Measurements from ENCODE around the gene SCAMP2.
"Not testable (repeated sequence)": the region's sequence is repeated elsewhere in the genome, so short reads cannot be mapped to it uniquely, and the experiment has no call there.

DNA sequence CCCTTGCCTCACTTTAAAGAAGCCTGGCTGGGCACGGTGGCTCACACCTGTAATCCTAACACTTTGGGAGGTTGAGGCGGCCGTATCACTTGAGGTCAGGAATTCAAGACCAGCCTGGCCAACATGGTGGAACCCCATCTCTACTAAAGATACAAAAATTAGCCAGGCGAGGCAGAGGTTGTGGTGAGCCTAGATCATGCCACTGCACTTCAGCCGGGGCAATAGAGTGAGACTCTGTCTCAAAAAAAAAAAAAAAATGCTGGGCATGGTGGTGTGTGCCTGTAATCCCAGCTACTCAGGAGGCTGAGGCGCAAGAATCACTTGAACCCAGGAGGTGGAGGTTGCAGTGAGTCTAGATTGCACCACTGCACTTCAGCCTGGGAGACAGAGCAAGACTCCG, 21.2 kb upstream of the SCAMP2 start:
- not testable (repeated sequence) for TF ChIP-seq CTCF (conservative IDR thresholded peaks at IDR 0.05; ENCODE audit: low read depth, low read length); EZH2 (IDR thresholded peaks at IDR 0.05; ENCODE audit: borderline replicate concordance, low read depth, low read length, poor library complexity, severe bottlenecking)
